Measurements from ENCODE around the gene GATA6. TPM values are rescaled to one million over a fixed set of nuclear protein-coding genes. Genes with fewer than 3 reads are reported as not detected.
A peak's percentile ranks its signal among the peaks of the same experiment; 100 is the strongest.

Gene GATA6
- total RNA-seq, 1 donor from 2014 or later, result 22.1 TPM

DNA sequence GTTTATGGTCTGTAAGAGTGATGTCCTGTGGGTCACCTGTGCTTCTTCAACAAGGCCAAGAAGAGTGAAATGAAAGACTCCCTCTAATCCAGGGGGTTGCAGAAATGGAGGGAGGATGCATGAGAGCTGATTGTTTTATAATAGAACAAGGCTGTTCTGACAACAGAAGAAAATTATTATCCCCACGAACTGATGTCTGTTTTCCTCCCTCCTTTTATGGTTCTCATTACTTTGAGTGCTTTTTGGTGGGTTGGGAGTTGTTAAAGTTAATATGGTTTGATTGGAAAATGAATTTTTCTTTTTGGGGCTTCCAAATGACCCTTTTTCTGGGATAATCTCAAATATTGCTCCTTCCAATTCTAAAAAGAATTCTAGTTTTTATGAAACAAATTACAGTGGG is 33.6 kb downstream of the GATA6 start:
- ATAC-seq (no peak), DNase-seq (no peak)
- Histone ChIP-seq H3K36me3 (peaks cover 36% of the 10 kb centered on the region), H3K27me3 (ENCODE audit: low read depth) (no peaks in the 10 kb centered on the region), H3K9me3 (no peaks in the 10 kb centered on the region), H3K4me1 (peaks cover 14% of the 10 kb centered on the region), H3K4me3 (no peak overlapping the region), H3K27ac (no peak overlapping the region)
- intact Hi-C loops (cut with DNase I), result no loop called here
- TF ChIP-seq, protein P1, sequence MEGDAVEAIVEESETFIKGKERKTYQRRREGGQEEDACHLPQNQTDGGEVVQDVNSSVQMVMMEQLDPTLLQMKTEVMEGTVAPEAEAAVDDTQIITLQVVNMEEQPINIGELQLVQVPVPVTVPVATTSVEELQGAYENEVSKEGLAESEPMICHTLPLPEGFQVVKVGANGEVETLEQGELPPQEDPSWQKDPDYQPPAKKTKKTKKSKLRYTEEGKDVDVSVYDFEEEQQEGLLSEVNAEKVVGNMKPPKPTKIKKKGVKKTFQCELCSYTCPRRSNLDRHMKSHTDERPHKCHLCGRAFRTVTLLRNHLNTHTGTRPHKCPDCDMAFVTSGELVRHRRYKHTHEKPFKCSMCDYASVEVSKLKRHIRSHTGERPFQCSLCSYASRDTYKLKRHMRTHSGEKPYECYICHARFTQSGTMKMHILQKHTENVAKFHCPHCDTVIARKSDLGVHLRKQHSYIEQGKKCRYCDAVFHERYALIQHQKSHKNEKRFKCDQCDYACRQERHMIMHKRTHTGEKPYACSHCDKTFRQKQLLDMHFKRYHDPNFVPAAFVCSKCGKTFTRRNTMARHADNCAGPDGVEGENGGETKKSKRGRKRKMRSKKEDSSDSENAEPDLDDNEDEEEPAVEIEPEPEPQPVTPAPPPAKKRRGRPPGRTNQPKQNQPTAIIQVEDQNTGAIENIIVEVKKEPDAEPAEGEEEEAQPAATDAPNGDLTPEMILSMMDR (IDR thresholded peaks at IDR 0.05), result no peak

DNA sequence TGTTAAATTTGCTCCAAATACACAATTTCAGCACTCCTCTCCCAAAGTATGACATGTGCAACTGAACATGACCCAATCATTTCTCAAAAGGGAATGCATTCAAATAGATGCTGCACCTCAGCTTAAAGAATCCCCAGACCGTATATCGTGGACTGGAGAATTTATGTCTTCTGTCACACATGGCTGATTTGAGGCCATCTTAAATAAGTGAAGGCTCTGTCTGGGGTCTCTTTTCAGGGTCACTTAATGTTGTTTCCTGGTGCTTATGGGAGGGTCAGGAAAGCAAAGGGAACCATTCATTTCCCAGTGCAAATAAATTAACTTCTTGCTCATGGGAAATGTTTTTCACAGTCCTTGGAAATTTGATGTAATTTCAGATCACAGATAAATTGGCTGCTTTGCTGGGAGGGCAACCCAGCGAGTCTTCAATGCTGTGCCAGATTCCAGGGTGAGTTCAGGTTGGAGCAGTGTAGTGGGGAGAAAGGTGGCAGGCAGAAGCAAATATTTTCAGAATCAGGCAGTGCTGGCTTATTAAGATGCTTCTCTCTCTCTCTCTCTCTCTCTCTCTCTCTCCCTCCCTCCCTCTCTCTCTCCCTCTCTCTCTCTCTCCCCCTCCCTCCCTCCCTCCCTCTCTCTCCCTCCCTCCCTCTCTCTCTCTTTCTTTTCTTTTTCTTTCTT is 34.3 kb downstream of the GATA6 start:
- intact Hi-C loops (cut with DNase I), result no loop called here
- H3K9me3 ChIP-seq, result no peaks in the 10 kb centered on the region
- peaks cover 14% of the 10 kb centered on the region for H3K4me1 ChIP-seq
- DNase-seq (no peak), ATAC-seq (no peak)
- no peak overlapping the region for H3K27ac ChIP-seq
- H3K36me3 ChIP-seq, result peaks cover 36% of the 10 kb centered on the region
- H3K4me3 ChIP-seq, result no peak overlapping the region
- H3K27me3 ChIP-seq (ENCODE audit: low read depth), result no peaks in the 10 kb centered on the region
- TF ChIP-seq, protein P1 (IDR thresholded peaks at IDR 0.05), result no peak

DNA sequence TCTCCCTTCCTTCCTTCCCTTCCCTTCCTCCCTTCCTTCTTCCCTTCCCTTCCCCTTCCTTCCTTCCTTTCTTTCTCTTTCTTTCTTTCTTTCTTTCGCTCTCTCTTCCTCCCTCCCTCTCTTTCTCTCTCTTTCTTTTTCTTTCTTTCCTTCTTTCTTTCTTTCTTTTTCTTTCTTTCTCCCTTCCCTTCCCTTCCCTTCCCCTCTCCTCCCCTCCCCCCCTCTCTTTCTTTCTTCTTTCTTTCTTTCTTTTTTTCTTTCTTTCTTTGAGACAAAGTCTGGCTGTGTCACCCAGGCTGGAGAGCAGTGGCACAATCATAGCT is 34.8 kb downstream of the GATA6 start:
- TF ChIP-seq, protein P1 (IDR thresholded peaks at IDR 0.05), result no peak
- Histone ChIP-seq H3K4me3 (no peak overlapping the region), H3K9me3 (no peaks in the 10 kb centered on the region), H3K36me3 (peaks cover 36% of the 10 kb centered on the region), H3K27ac (no peak overlapping the region), H3K4me1 (peaks cover 14% of the 10 kb centered on the region), H3K27me3 (ENCODE audit: low read depth) (no peaks in the 10 kb centered on the region)
- DNase-seq, result no peak
- intact Hi-C loops (cut with DNase I), result no loop called here
- no peak for ATAC-seq

DNA sequence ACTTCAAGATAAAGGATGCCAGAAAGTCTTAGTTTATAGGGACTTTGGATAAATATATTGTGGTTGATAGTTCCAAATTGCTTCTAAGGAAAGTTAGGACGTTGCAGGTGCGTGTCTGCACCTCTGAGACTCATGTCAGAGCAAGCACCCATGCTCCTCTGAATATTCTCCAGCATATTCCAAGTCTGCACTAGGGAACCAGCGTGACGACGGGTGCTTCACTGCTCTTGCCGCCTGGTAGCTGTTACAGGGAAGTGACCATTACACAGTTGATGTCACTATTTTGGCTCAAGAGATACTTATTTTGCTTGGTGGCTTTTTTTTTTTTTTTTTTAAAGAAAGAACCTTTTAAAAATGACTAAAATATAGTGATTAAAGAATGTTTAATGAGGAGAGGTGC is 35.6 kb downstream of the GATA6 start:
- Histone ChIP-seq H3K36me3 (peaks cover 36% of the 10 kb centered on the region), H3K9me3 (no peaks in the 10 kb centered on the region), H3K27me3 (ENCODE audit: low read depth) (no peaks in the 10 kb centered on the region), H3K4me3 (no peak overlapping the region), H3K4me1 (peaks cover 14% of the 10 kb centered on the region), H3K27ac (no peak overlapping the region)
- ATAC-seq (no peak), DNase-seq (no peak)
- intact Hi-C loops (cut with DNase I), result no loop called here
- TF ChIP-seq, protein P1 (IDR thresholded peaks at IDR 0.05), result no peak

DNA sequence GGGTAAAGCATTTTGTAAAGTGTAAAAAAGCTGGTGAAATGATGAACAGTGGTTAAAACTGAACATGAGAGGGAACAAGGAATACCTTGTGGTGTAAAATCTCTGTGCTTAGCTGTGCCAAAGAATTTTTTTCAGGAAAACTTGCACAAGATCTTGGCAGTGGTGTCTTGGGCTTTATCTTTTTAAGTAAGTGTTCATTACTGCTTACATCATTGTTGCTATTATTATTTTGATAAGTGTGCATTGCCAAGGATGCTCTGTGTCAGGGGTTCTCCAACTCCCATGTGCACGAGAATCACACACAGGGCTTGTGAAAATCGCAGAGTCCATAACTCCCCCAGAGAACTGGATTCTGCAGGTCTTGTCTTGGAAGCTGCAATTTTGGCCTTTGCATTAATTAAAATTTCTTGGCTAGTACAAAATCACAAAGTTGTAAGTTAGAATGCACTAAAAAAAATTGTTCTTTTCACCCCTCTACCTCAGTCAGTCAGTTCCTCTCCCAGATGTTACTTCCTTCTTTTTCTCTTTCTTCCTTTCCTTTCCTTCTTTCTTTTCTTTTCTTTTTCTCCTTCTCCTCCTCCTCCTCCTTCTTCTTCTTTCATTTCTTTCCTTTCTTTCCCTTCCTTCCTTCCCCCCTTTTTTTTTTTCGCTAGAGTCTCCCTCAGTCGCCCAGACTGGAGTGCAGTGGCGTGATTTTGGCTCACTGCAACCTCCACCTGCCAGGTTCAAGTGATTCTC is 37.8 kb downstream of the GATA6 start:
- no peak overlapping the region for H3K4me3 ChIP-seq
- H3K9me3 ChIP-seq, result no peaks in the 10 kb centered on the region
- no peaks in the 10 kb centered on the region for H3K27me3 ChIP-seq (ENCODE audit: low read depth)
- peaks cover 14% of the 10 kb centered on the region for H3K36me3 ChIP-seq
- ATAC-seq, result peak in 1 of 2 donors; percentile 19
- intact Hi-C loops (cut with DNase I), result no loop called here
- H3K4me1 ChIP-seq, result peaks cover 14% of the 10 kb centered on the region
- TF ChIP-seq, protein P1 (IDR thresholded peaks at IDR 0.05), result no peak
- DNase-seq, result no peak
- H3K27ac ChIP-seq, result no peak overlapping the region

All from lower lobe of right lung (tissue), 2 donors.